OCI-LY7 (cell line): ENCODE results near the gene TBC1D10B. TPM values are rescaled to one million over a fixed set of nuclear protein-coding genes. Genes with fewer than 3 reads are reported as not detected.
"Not testable (repeated sequence)": the region's sequence is repeated elsewhere in the genome, so short reads cannot be mapped to it uniquely, and the experiment has no call there.

ENCODE experiments used
- BruUV-seq: library from RNA; stranded (reverse); fragments of 400-500 nt; replicated peaks from 2 replicates; lab custom pipeline; 2021; lab: Mats Ljungman, UMichigan
- CTCF ChIA-PET: fragments of 300-600 bp; sonication (Branson Sonifier 250); formaldehyde crosslinking; loops from one replicate; lab custom pipeline; 2022; ENCODE audit warnings: antibody characterized with exemption; ENCODE audit not compliant: unreplicated experiment; lab: Charles Lee
- POLR2A ChIA-PET: fragments of 300-600 bp; sonication (Branson Sonifier 250); formaldehyde crosslinking; loops from one replicate; lab custom pipeline; 2022; ENCODE audit warnings: antibody characterized with exemption; lab: Charles Lee
- DNase-seq: peaks from one replicate; pipeline ENCODE4 v3.0.0-alpha.2; 2015; ENCODE audit warnings: low spot score
- H2AFZ ChIP-seq: fragments of 200-600 bp; sonication (generic), shearing (Covaris generic); 2 replicates; pipeline ENCODE4 v1.6.1; 2014; ENCODE audit warnings: mild to moderate bottlenecking, antibody characterized with exemption, low read length, moderate library complexity
- H3K27ac ChIP-seq: fragments of 200-600 bp; sonication (generic); 2 replicates; pipeline ENCODE4 v1.5.1; 2014; ENCODE audit warnings: mixed run types, low read depth, mild to moderate bottlenecking, moderate library complexity, low read length, inconsistent platforms; ENCODE audit not compliant: poor library complexity, severe bottlenecking
- H3K36me3 ChIP-seq: fragments of 200-600 bp; sonication (generic); 2 replicates; pipeline ENCODE4 v1.6.1; 2014; ENCODE audit warnings: mild to moderate bottlenecking, antibody characterized with exemption, low read length, moderate library complexity, mixed read lengths; ENCODE audit not compliant: insufficient read depth
- H3K4me1 ChIP-seq: fragments of 200-600 bp; sonication (generic); 2 replicates; pipeline ENCODE4 v1.5.1; 2014; ENCODE audit warnings: mild to moderate bottlenecking, low read length; ENCODE audit not compliant: insufficient read depth, poor library complexity, severe bottlenecking
- H3K4me2 ChIP-seq: fragments of 200-600 bp; sonication (generic); 2 replicates; pipeline ENCODE4 v1.6.1; 2014; ENCODE audit warnings: mild to moderate bottlenecking, low read length
- H3K4me3 ChIP-seq: fragments of 200-600 bp; sonication (generic); 2 replicates; pipeline ENCODE4 v1.5.1; 2014; ENCODE audit warnings: mild to moderate bottlenecking, low read depth, low read length; ENCODE audit not compliant: poor library complexity, severe bottlenecking
- H3K79me2 ChIP-seq: fragments of 200-600 bp; sonication (generic); 2 replicates; pipeline ENCODE4 v1.6.1; 2016; ENCODE audit warnings: low read depth, mild to moderate bottlenecking, low read length, moderate library complexity, mixed read lengths; ENCODE audit not compliant: insufficient read depth
- H3K9me2 ChIP-seq: fragments of 200-600 bp; sonication (generic); 2 replicates; pipeline ENCODE4 v1.6.1; 2016; ENCODE audit warnings: mild to moderate bottlenecking, low read length, mixed read lengths; ENCODE audit not compliant: insufficient read depth
- H3K9me3 ChIP-seq: fragments of 200-600 bp; sonication (generic); 2 replicates; pipeline ENCODE4 v1.6.1; 2014; ENCODE audit warnings: mild to moderate bottlenecking, mixed run types, low read length, mixed read lengths
- H4K20me1 ChIP-seq: fragments of 200-600 bp; sonication (generic); 2 replicates; pipeline ENCODE4 v1.6.1; 2014; ENCODE audit warnings: mild to moderate bottlenecking, antibody characterized with exemption, low read length, moderate library complexity, mixed read lengths; ENCODE audit not compliant: insufficient read depth
- intact Hi-C: fragments of 100-400 bp; cut with micrococcal nuclease; formaldehyde crosslinking; loops from one replicate; pipeline ENCODE4 v1.10.0; 2022; ENCODE audit not compliant: unreplicated experiment
- small RNA-seq: library from RNA; depleted of rRNA; stranded (forward); fragments of <200 nt; gene quantifications from one replicate; pipeline ENCODE3, GENCODE V24; 2014
- total RNA-seq, 2 experiments: library from RNA; depleted of rRNA in 1 of 2; stranded (reverse); fragments of >200 nt in 1 of 2; shearing (Covaris generic) in 1 of 2; gene quantifications; 2 replicates each; pipeline ENCODE4 v1.2.3, GENCODE V29; 2014 to 2022

The TBC1D10B gene
- total RNA-seq, 2 experiments from 2014 or later = 44.9 to 78.6 TPM

DNA sequence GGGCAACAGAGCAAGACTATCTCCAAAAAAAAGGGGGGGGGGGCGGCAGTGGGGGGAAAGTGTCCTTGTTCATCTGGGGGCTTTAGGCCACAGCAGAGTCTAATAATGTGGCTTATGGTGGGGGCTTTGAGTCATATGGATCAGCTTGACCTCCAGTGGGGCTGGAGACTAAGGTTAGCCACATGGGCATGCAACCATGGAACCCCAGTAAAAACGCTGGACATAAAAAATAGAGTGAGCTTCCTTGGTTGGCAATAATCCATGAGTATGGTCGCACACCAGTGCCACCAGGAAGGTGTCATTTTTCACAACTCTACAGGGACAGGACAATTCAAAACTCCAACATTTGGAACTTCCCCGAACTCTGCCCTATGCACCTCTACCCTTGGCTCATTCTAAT, 59.4 kb downstream of the TBC1D10B start:
- POLR2A ChIA-PET, H2AFZ ChIP-seq, H3K27ac ChIP-seq, H3K9me3 ChIP-seq, H3K36me3 ChIP-seq, H3K9me2 ChIP-seq, BruUV-seq, H4K20me1 ChIP-seq, H3K4me3 ChIP-seq, intact Hi-C loops, CTCF ChIA-PET, DNase-seq: not testable (repeated sequence)
- peaks cover 28% of the 10 kb centered on the region for H3K79me2 ChIP-seq
- H3K4me1 ChIP-seq = peaks cover 21% of the 10 kb centered on the region
- 0 out of 2 replicates have a peak overlapping the region, but pooled peaks have one; percentile 5 for H3K4me2 ChIP-seq

DNA sequence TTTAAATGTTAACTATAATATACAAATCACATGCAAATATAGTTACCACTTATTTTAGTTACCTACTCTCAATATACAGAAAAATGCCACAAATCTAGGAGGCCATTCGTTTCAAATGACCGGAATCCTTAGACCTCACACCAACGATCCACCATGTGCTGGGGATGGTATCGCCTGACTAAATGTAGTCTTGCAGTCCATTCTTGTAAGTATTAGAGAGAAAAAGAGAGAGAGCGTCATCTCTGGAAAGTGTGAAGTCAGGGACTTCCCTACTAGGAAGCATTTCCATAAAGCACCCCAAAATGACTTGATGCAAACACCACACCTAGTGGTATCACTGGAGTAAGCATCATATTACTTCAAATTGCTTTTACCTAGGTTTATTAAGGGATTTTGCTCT, 61.0 kb downstream of the TBC1D10B start:
- BruUV-seq, CTCF ChIA-PET, H3K4me3 ChIP-seq, H2AFZ ChIP-seq, H4K20me1 ChIP-seq, H3K9me3 ChIP-seq, H3K9me2 ChIP-seq, H3K36me3 ChIP-seq, POLR2A ChIA-PET, intact Hi-C loops, DNase-seq: not testable (repeated sequence)
- H3K4me2 ChIP-seq = peak overlapping the region; percentile 68; the same call in 1 of the 2 replicates
- peaks cover 21% of the 10 kb centered on the region for H3K4me1 ChIP-seq
- H3K79me2 ChIP-seq = peaks cover 20% of the 10 kb centered on the region
- peak overlapping the region; percentile 47 for H3K27ac ChIP-seq

Small RNAs within 50 kb of the gene (small RNA-seq; reads per million reads assigned to genes)
- gene RF00406 = 3.2 reads per million, percentile 86 among the genes with 10 or more reads in this experiment

Other genes starting within 250 kb of the TBC1D10B start
- 9.9 and 25.3 TPM in 2 replicates for gene MAPK3, start 247.3 kb downstream of the TBC1D10B start, total RNA-seq (2014; rRNA removed; shearing (Covaris generic))
- 30.1 and 34.6 TPM in 2 replicates for gene MAPK3, start 247.3 kb downstream of the TBC1D10B start, total RNA-seq (2022)
- 351 and 394 TPM in 2 replicates for gene CORO1A, start 186.9 kb downstream of the TBC1D10B start, total RNA-seq (2014; rRNA removed; shearing (Covaris generic))
- 524 and 567 TPM in 2 replicates for gene CORO1A, start 186.9 kb downstream of the TBC1D10B start, total RNA-seq (2022)
- gene BOLA2B, start 176.8 kb downstream of the TBC1D10B start, total RNA-seq (2014; rRNA removed; shearing (Covaris generic)) = 73.1 and 119 TPM in 2 replicates
- 169 and 179 TPM in 2 replicates for gene BOLA2B, start 176.8 kb downstream of the TBC1D10B start, total RNA-seq (2022)
- 83.7 and 84.1 TPM in 2 replicates for gene SLX1A, start 176.6 kb downstream of the TBC1D10B start, total RNA-seq (2014; rRNA removed; shearing (Covaris generic))
- gene SLX1A, start 176.6 kb downstream of the TBC1D10B start, total RNA-seq (2022) = 55.7 and 81.9 TPM in 2 replicates
- gene SULT1A3, start 171.2 kb downstream of the TBC1D10B start, total RNA-seq (2014; rRNA removed; shearing (Covaris generic)) = 3.8 and 7.9 TPM in 2 replicates
- gene SULT1A3, start 171.2 kb downstream of the TBC1D10B start, total RNA-seq (2022) = 30.1 and 31.7 TPM in 2 replicates
- 2.9 and 10.2 TPM in 2 replicates for gene NPIPB13, start 122.0 kb downstream of the TBC1D10B start, total RNA-seq (2014; rRNA removed; shearing (Covaris generic))
- gene NPIPB13, start 122.0 kb downstream of the TBC1D10B start, total RNA-seq (2022) = 50.5 and 51.4 TPM in 2 replicates
- gene CD2BP2, start 15.2 kb downstream of the TBC1D10B start, total RNA-seq (2014; rRNA removed; shearing (Covaris generic)) = 69.2 and 94.7 TPM in 2 replicates
- 87.8 and 111 TPM in 2 replicates for gene CD2BP2, start 15.2 kb downstream of the TBC1D10B start, total RNA-seq (2022)
- gene MYL11, start 4.3 kb upstream of the TBC1D10B start, total RNA-seq (2014; rRNA removed; shearing (Covaris generic)) = 3.2 and 3.3 TPM in 2 replicates
- 1.7 and 3.9 TPM in 2 replicates for gene MYL11, start 4.3 kb upstream of the TBC1D10B start, total RNA-seq (2022)
- gene SEPTIN1, start 12.1 kb upstream of the TBC1D10B start, total RNA-seq (2014; rRNA removed; shearing (Covaris generic)) = 126 and 133 TPM in 2 replicates
- 171 and 181 TPM in 2 replicates for gene SEPTIN1, start 12.1 kb upstream of the TBC1D10B start, total RNA-seq (2022)
- 15.7 and 18.8 TPM in 2 replicates for gene ZNF48, start 24.9 kb upstream of the TBC1D10B start, total RNA-seq (2014; rRNA removed; shearing (Covaris generic))
- gene ZNF48, start 24.9 kb upstream of the TBC1D10B start, total RNA-seq (2022) = 16.4 and 17.3 TPM in 2 replicates
- gene ZNF771, start 37.1 kb upstream of the TBC1D10B start, total RNA-seq (2014; rRNA removed; shearing (Covaris generic)) = 6.4 and 11.3 TPM in 2 replicates
- gene ZNF771, start 37.1 kb upstream of the TBC1D10B start, total RNA-seq (2022) = 9.2 and 10.8 TPM in 2 replicates
- 90.2 and 92.5 TPM in 2 replicates for gene DCTPP1, start 59.5 kb upstream of the TBC1D10B start, total RNA-seq (2014; rRNA removed; shearing (Covaris generic))
- gene DCTPP1, start 59.5 kb upstream of the TBC1D10B start, total RNA-seq (2022) = 80.0 and 93.8 TPM in 2 replicates
- 14.4 and 15.3 TPM in 2 replicates for gene SEPHS2, start 75.4 kb upstream of the TBC1D10B start, total RNA-seq (2014; rRNA removed; shearing (Covaris generic))
- 59.6 and 64.2 TPM in 2 replicates for gene SEPHS2, start 75.4 kb upstream of the TBC1D10B start, total RNA-seq (2022)
- gene ITGAL, start 102.2 kb upstream of the TBC1D10B start, total RNA-seq (2014; rRNA removed; shearing (Covaris generic)) = 30.7 and 40.2 TPM in 2 replicates
- gene ITGAL, start 102.2 kb upstream of the TBC1D10B start, total RNA-seq (2022) = 125 and 140 TPM in 2 replicates
- 43.4 and 63.7 TPM in 2 replicates for gene ZNF768, start 156.1 kb upstream of the TBC1D10B start, total RNA-seq (2014; rRNA removed; shearing (Covaris generic))
- 38.3 and 42.9 TPM in 2 replicates for gene ZNF768, start 156.1 kb upstream of the TBC1D10B start, total RNA-seq (2022)
- 15.7 and 22.2 TPM in 2 replicates for gene ZNF747, start 164.4 kb upstream of the TBC1D10B start, total RNA-seq (2014; rRNA removed; shearing (Covaris generic))
- gene ZNF747, start 164.4 kb upstream of the TBC1D10B start, total RNA-seq (2022) = 17.2 and 20.8 TPM in 2 replicates
- 10.5 and 14.6 TPM in 2 replicates for gene ZNF764, start 187.9 kb upstream of the TBC1D10B start, total RNA-seq (2014; rRNA removed; shearing (Covaris generic))
- 12.8 and 13.8 TPM in 2 replicates for gene ZNF764, start 187.9 kb upstream of the TBC1D10B start, total RNA-seq (2022)
- gene ZNF688, start 201.2 kb upstream of the TBC1D10B start, total RNA-seq (2014; rRNA removed; shearing (Covaris generic)) = 17.5 and 19.8 TPM in 2 replicates
- gene ZNF688, start 201.2 kb upstream of the TBC1D10B start, total RNA-seq (2022) = 15.0 and 15.3 TPM in 2 replicates
- 6.8 and 9.3 TPM in 2 replicates for gene ZNF785, start 215.2 kb upstream of the TBC1D10B start, total RNA-seq (2014; rRNA removed; shearing (Covaris generic))
- gene ZNF785, start 215.2 kb upstream of the TBC1D10B start, total RNA-seq (2022) = 4.1 and 4.6 TPM in 2 replicates
- gene ZNF689, start 239.9 kb upstream of the TBC1D10B start, total RNA-seq (2014; rRNA removed; shearing (Covaris generic)) = 13.1 and 15.0 TPM in 2 replicates
- 15.5 and 16.7 TPM in 2 replicates for gene ZNF689, start 239.9 kb upstream of the TBC1D10B start, total RNA-seq (2022)